HFFc6 (cell line): Measurements from ENCODE around the gene IGSF1. TPM values are rescaled to one million over a fixed set of nuclear protein-coding genes. Genes with fewer than 3 reads are reported as not detected.

Experiments
- DNase-seq: peaks from one replicate; pipeline ENCODE4 v3.0.0-alpha.2; 2018
- H3K27ac Mint-ChIP-seq: 2 replicates; pipeline ENCODE4 v1.8.0; 2020; ENCODE audit warnings: mild to moderate bottlenecking, mixed read lengths
- H3K27me3 Mint-ChIP-seq: 2 replicates; pipeline ENCODE4 v1.8.0; 2021; ENCODE audit warnings: mild to moderate bottlenecking, moderate library complexity, mixed read lengths; ENCODE audit not compliant: insufficient read depth
- H3K36me3 Mint-ChIP-seq: 2 replicates; pipeline ENCODE4 v1.8.0; 2021; ENCODE audit warnings: low read depth, mixed read lengths
- H3K4me1 Mint-ChIP-seq: 2 replicates; pipeline ENCODE4 v1.8.0; 2020; ENCODE audit warnings: low read depth, mixed read lengths
- H3K4me3 Mint-ChIP-seq: 2 replicates; pipeline ENCODE4 v1.8.0; 2020; ENCODE audit warnings: mild to moderate bottlenecking, moderate library complexity, mixed read lengths
- H3K9me3 Mint-ChIP-seq: 2 replicates; pipeline ENCODE4 v1.8.0; 2020; ENCODE audit warnings: mild to moderate bottlenecking, mixed read lengths
- total RNA-seq, 6 experiments: library from RNA; stranded (reverse); fragmentation: NEBNext Ultra II Directional; extraction: Animal tissue kit (Norgen Biotek cat#: 25700); gene quantifications; 2 replicates in 1 of 6; 3 replicates in 5 of 6; pipeline ENCODE4 v1.2.3, GENCODE V29; 2021
- TF ChIP-seq, protein P1 (sequence below): fragments of 200-600 bp; sonication (generic); IDR thresholded peaks from 2 replicates; pipeline ENCODE4 v1.5.0; 2021; ENCODE audit warnings: antibody characterized with exemption, mild to moderate bottlenecking

The IGSF1 gene
- total RNA-seq, 6 experiments from 2014 or later, result not detected

DNA sequence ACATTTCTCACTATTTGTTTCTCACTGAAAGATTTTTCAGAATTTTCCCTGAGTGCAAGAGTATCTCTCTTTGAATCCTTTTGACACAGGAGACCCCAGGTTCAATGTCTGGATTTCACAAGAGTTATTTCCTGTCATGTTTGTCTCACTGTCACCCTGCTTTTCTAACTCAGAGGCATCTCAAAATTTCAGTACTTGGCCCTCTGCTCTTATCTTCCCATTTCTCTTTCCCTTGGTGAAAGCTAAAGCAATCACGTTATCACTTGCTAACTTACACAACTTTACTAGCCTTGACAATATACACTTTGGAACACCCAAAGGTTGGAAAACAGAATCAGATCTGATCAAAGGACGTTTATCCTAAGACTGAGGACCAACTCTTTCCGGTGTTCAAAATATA is 17.3 kb downstream of the IGSF1 start:
- H3K36me3 Mint-ChIP-seq, result no peaks in the 10 kb centered on the region
- H3K4me1 Mint-ChIP-seq, result no peaks in the 10 kb centered on the region
- peaks cover 4% of the 10 kb centered on the region; the same call in 1 of the 2 replicates for H3K9me3 Mint-ChIP-seq
- no peak for DNase-seq
- H3K4me3 Mint-ChIP-seq, result no peak overlapping the region
- H3K27me3 Mint-ChIP-seq, result no peaks in the 10 kb centered on the region
- no peak overlapping the region for H3K27ac Mint-ChIP-seq
- TF ChIP-seq, protein P1, sequence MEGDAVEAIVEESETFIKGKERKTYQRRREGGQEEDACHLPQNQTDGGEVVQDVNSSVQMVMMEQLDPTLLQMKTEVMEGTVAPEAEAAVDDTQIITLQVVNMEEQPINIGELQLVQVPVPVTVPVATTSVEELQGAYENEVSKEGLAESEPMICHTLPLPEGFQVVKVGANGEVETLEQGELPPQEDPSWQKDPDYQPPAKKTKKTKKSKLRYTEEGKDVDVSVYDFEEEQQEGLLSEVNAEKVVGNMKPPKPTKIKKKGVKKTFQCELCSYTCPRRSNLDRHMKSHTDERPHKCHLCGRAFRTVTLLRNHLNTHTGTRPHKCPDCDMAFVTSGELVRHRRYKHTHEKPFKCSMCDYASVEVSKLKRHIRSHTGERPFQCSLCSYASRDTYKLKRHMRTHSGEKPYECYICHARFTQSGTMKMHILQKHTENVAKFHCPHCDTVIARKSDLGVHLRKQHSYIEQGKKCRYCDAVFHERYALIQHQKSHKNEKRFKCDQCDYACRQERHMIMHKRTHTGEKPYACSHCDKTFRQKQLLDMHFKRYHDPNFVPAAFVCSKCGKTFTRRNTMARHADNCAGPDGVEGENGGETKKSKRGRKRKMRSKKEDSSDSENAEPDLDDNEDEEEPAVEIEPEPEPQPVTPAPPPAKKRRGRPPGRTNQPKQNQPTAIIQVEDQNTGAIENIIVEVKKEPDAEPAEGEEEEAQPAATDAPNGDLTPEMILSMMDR, result no peak

DNA sequence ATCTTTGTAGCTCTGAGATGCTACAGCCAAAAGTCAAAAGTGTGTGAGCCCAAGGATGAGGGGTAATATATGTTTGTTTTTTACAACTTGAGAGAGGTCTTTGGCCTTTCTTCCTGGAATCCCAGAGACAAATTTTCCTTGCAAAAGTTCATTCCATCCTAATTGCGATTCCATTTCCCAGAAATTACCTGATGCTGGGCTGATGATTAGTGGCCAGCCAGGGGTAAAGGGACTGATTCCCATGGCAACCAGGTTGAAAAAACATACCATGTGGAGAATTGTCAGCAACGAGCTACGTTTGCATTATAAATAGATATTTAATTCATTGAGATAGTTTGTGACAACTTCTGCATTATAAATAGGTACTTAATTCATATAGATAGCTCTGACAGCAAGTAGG is 17.8 kb downstream of the IGSF1 start:
- TF ChIP-seq, protein P1, result no peak
- no peaks in the 10 kb centered on the region for H3K4me1 Mint-ChIP-seq
- no peak for DNase-seq
- H3K27ac Mint-ChIP-seq, result no peak overlapping the region
- H3K27me3 Mint-ChIP-seq, result no peaks in the 10 kb centered on the region
- H3K36me3 Mint-ChIP-seq, result no peaks in the 10 kb centered on the region
- H3K4me3 Mint-ChIP-seq, result no peak overlapping the region
- peaks cover 4% of the 10 kb centered on the region; the same call in 1 of the 2 replicates for H3K9me3 Mint-ChIP-seq

- H3K9me3 Mint-ChIP-seq, result no peaks in the 10 kb centered on the region
- DNase-seq, result no peak
- TF ChIP-seq, protein P1, result no peak
- H3K27ac Mint-ChIP-seq, result no peak overlapping the region
- H3K4me1 Mint-ChIP-seq, result no peaks in the 10 kb centered on the region
- H3K36me3 Mint-ChIP-seq, result no peaks in the 10 kb centered on the region
- no peak overlapping the region for H3K4me3 Mint-ChIP-seq
- H3K27me3 Mint-ChIP-seq, result no peaks in the 10 kb centered on the region
Observed at GRCh38 chrX:131270080-131270479, 19.0 kb downstream of the IGSF1 start.

DNA sequence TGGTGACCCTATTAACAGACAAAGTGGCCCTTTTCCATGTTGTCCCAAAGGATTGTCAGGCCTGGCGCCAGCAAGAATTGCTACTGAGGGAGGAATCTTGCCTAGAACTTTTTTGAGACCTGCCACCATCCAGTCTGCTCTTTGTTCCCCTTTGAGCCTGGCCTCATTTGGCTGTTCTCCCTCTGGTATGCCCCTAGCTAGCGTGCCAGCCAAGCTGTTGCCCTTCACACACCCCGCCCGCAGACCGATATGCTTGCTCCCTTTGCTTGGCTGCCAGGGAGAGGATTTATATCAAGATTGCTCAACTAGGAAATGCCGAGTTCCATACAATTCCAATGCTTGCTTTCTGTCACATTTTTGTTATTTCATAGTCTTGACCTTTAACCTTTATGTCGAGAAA is 24.4 kb downstream of the IGSF1 start:
- Mint-ChIP-seq H3K27ac (no peak overlapping the region), H3K4me1 (no peaks in the 10 kb centered on the region), H3K36me3 (no peaks in the 10 kb centered on the region), H3K9me3 (no peaks in the 10 kb centered on the region), H3K4me3 (no peak overlapping the region), H3K27me3 (no peaks in the 10 kb centered on the region; the same call in 1 of the 2 replicates)
- no peak for DNase-seq
- TF ChIP-seq, protein P1, result no peak

DNA sequence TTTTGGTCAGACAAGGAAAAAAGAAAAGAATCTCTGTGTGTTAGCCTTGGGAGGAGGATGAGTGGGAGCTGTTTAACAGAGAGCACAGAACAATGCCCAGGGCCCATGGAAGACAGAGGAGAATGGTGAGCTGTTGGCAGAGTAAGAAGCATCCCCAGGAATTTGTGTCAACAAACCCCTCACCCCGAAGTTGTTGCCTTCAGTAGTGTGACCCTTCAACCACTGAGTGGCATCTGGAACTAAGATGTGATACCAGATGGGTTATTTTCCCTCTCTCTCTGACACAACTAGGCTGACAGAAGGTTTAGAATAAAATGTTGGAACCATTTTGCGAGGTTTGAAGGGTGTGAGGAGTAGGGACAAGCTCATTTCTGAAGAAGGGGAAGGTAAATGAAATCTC is 25.1 kb downstream of the IGSF1 start:
- H3K4me3 Mint-ChIP-seq, result no peak overlapping the region
- no peaks in the 10 kb centered on the region for H3K4me1 Mint-ChIP-seq
- H3K27me3 Mint-ChIP-seq, result no peaks in the 10 kb centered on the region; the same call in 1 of the 2 replicates
- TF ChIP-seq, protein P1, result no peak
- H3K36me3 Mint-ChIP-seq, result no peaks in the 10 kb centered on the region
- H3K27ac Mint-ChIP-seq, result no peak overlapping the region
- no peaks in the 10 kb centered on the region for H3K9me3 Mint-ChIP-seq
- DNase-seq, result no peak
